Measurements from ENCODE around the gene SLC12A6. TPM values are rescaled to one million over a fixed set of nuclear protein-coding genes. Genes with fewer than 3 reads are reported as not detected.
A peak's percentile ranks its signal among the peaks of the same experiment; 100 is the strongest.

The SLC12A6 gene
- total RNA-seq, 1 donor from 2014 or later = 25.7 TPM

- TF ChIP-seq, protein P1, sequence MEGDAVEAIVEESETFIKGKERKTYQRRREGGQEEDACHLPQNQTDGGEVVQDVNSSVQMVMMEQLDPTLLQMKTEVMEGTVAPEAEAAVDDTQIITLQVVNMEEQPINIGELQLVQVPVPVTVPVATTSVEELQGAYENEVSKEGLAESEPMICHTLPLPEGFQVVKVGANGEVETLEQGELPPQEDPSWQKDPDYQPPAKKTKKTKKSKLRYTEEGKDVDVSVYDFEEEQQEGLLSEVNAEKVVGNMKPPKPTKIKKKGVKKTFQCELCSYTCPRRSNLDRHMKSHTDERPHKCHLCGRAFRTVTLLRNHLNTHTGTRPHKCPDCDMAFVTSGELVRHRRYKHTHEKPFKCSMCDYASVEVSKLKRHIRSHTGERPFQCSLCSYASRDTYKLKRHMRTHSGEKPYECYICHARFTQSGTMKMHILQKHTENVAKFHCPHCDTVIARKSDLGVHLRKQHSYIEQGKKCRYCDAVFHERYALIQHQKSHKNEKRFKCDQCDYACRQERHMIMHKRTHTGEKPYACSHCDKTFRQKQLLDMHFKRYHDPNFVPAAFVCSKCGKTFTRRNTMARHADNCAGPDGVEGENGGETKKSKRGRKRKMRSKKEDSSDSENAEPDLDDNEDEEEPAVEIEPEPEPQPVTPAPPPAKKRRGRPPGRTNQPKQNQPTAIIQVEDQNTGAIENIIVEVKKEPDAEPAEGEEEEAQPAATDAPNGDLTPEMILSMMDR (IDR thresholded peaks at IDR 0.05; ENCODE audit: borderline replicate concordance) = no peak
- H3K27me3 ChIP-seq (ENCODE audit: low read depth) = no peaks in the 10 kb centered on the region
- intact Hi-C loops (cut with micrococcal nuclease) = loop anchor here (5.0 kb wide), 1 partner anchor 133 kb away; no protein-coding TSS in a partner anchor
- no peak overlapping the region for H3K27ac ChIP-seq (replicated peaks)
- no peak for DNase-seq
- H3K4me3 ChIP-seq = no peak overlapping the region
- H3K36me3 ChIP-seq = no peaks in the 10 kb centered on the region
- H3K9me3 ChIP-seq (replicated peaks) = no peaks in the 10 kb centered on the region
- peaks cover 25% of the 10 kb centered on the region for H3K4me1 ChIP-seq
Measured at GRCh38 chr15:34370643-34371042, 33.1 kb upstream of the SLC12A6 start.

- no peak overlapping the region for H3K27ac ChIP-seq (replicated peaks)
- H3K4me3 ChIP-seq = no peak overlapping the region
- peaks cover 30% of the 10 kb centered on the region for H3K4me1 ChIP-seq
- H3K36me3 ChIP-seq = no peaks in the 10 kb centered on the region
- no peak for DNase-seq
- intact Hi-C loops (cut with micrococcal nuclease) = loop anchor here (5.0 kb wide), 1 partner anchor 133 kb away; no protein-coding TSS in a partner anchor
- H3K27me3 ChIP-seq (ENCODE audit: low read depth) = no peaks in the 10 kb centered on the region
- TF ChIP-seq, protein P1 (IDR thresholded peaks at IDR 0.05; ENCODE audit: borderline replicate concordance) = no peak
- H3K9me3 ChIP-seq (replicated peaks) = no peaks in the 10 kb centered on the region
Measured at GRCh38 chr15:34370129-34370528, 32.5 kb upstream of the SLC12A6 start.

DNA sequence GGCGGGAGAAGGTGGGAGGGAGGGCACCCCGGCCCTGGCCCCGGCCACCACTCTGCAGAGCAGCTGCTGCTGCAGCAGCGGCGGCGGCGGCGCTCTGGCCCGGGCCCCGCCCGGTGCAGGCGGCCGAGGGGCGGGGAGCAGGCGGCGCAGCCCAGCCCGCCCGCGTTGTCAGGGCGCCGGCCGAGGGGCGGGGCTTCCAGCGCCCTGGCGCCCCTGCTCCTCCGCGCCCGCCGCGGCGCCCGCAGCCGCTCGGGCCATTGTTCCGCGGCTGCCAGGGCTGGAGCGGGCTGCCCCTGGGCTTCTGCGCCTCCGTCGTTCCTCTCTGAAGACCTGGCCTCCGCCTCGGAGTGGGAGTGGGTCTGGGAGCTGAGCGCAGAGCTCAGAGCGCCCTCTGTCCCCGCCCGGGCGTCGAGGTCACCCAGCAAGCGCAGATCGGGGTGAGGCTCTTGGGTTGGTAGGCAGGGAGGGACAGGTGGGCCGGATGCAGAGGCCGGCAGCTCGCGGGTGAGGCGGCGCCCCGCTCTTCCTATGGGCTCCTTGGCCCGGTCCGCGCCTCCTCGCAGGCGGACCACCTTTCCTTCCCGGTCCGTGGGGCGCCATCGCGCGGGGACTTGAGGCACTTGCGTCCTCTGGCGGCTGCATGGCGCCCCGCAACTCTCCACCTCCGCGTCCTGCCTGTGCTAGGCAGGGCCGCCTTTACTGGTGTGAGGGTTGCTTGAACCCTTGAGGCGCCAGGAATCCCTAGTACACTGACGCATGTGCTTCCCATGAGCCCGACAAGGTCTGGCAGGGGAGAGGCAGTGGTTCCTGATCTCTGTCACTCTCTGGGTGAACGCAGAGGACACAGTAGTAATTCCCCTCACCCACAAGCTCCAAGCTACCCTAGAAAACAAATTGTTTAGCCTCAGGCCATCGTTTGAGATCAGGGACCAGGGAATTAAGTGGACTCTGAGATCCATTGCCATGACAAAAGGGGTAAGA, 29.8 kb upstream of the SLC12A6 start, which contains the start of gene LPCAT4:
LPCAT4 (minus strand) TSS at position 96 of the 981 bp plus-strand sequence. CDS start 96 bp downstream, outside the sequence.
- H3K27ac ChIP-seq (replicated peaks) = peak within 1 kb of the TSS; percentile 100
- intact Hi-C loops (cut with micrococcal nuclease) = no loop called here
- peak within 1 kb of the TSS; percentile 99 for H3K4me3 ChIP-seq
- no peaks in the 10 kb centered on the region for H3K9me3 ChIP-seq (replicated peaks)
- H3K36me3 ChIP-seq = peaks cover 18% of the 10 kb centered on the region
- peaks cover 37% of the 10 kb centered on the region for H3K4me1 ChIP-seq
- H3K27me3 ChIP-seq (ENCODE audit: low read depth) = no peaks in the 10 kb centered on the region
- DNase-seq = peak; percentile 90
- TF ChIP-seq, protein P1 (IDR thresholded peaks at IDR 0.05; ENCODE audit: borderline replicate concordance) = peak; percentile 99

GRCh38 chr15:34366271-34367065, 28.9 kb upstream of the SLC12A6 start:
- peak; percentile 70 for DNase-seq
- Histone ChIP-seq H3K4me1 (peaks cover 37% of the 10 kb centered on the region), H3K4me3 (peak overlapping the region; percentile 99), H3K27me3 (ENCODE audit: low read depth) (no peaks in the 10 kb centered on the region), H3K36me3 (peaks cover 26% of the 10 kb centered on the region), H3K9me3 (replicated peaks) (no peaks in the 10 kb centered on the region), H3K27ac (replicated peaks) (peak overlapping the region; percentile 100)
- intact Hi-C loops (cut with micrococcal nuclease) = no loop called here
- TF ChIP-seq, protein P1 (IDR thresholded peaks at IDR 0.05; ENCODE audit: borderline replicate concordance) = no peak

DNA sequence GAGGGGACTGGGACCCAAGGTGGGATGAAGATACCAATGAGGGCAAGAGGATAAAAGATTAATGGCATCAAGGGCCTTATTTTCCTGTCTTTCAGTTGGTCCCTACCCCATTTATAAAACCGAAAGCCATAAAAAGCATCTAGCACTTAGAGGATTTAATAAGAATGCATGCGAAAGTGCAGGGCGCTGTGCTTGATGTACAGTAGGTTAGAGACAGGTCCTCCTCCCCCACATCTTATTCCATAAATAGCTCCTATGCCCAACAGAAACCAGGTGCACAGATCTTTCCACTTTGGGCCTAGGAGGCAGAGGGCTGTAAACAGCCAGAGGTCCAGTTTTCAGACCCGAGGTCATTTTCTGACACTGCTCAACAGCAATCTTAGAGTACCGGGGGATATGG, 28.3 kb upstream of the SLC12A6 start:
- H3K4me3 ChIP-seq = peak overlapping the region; percentile 99
- no peak for DNase-seq
- intact Hi-C loops (cut with micrococcal nuclease) = no loop called here
- peak overlapping the region; percentile 100 for H3K27ac ChIP-seq (replicated peaks)
- H3K4me1 ChIP-seq = peaks cover 37% of the 10 kb centered on the region
- no peaks in the 10 kb centered on the region for H3K9me3 ChIP-seq (replicated peaks)
- no peaks in the 10 kb centered on the region for H3K27me3 ChIP-seq (ENCODE audit: low read depth)
- peaks cover 33% of the 10 kb centered on the region for H3K36me3 ChIP-seq
- TF ChIP-seq, protein P1 (IDR thresholded peaks at IDR 0.05; ENCODE audit: borderline replicate concordance) = no peak

Measured in left ventricle myocardium inferior (tissue), 1 donor.